ENCODE results near the gene CA11.
A peak's percentile ranks its signal among the peaks of the same experiment; 100 is the strongest.

The CA11 gene

DNA sequence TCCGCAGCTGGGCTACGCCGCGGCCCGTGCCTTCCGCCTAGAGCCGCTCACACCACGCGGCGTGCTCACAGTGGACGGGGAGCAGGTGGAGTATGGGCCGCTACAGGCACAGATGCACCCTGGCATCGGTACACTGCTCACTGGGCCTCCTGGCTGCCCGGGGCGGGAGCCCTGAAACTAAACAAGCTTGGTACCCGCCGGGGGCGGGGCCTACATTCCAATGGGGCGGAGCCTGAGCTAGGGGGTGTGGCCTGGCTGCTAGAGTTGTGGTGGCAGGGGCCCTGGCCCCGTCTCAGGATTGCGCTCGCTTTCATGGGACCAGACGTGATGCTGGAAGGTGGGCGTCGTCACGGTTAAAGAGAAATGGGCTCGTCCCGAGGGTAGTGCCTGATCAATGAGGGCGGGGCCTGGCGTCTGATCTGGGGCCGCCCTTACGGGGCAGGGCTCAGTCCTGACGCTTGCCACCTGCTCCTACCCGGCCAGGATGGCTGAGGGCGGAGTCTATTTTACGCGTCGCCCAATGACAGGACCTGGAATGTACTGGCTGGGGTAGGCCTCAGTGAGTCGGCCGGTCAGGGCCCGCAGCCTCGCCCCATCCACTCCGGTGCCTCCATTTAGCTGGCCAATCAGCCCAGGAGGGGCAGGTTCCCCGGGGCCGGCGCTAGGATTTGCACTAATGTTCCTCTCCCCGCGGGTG lies 16.2 kb downstream of the CA11 start:
- no peak for TF ChIP-seq GATA3 (IDR thresholded peaks at IDR 0.05; ENCODE audit: low read depth, low read length)
- TF ChIP-seq GATA2 (IDR thresholded peaks at IDR 0.05; ENCODE audit: low read depth, low read length) = no peak

DNA sequence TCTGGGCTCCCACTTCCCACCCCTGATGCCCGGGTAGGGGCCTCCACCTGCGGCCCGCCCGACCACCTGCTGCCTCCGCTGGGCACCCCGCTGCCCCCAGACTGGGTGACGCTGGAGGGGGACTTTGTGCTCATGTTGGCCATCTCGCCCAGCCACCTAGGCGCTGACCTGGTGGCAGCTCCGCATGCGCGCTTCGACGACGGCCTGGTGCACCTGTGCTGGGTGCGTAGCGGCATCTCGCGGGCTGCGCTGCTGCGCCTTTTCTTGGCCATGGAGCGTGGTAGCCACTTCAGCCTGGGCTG lies 16.7 kb downstream of the CA11 start:
- TF ChIP-seq GATA3 (IDR thresholded peaks at IDR 0.05; ENCODE audit: low read depth, low read length) (no peak), GATA2 (IDR thresholded peaks at IDR 0.05; ENCODE audit: low read depth, low read length) (no peak)

DNA sequence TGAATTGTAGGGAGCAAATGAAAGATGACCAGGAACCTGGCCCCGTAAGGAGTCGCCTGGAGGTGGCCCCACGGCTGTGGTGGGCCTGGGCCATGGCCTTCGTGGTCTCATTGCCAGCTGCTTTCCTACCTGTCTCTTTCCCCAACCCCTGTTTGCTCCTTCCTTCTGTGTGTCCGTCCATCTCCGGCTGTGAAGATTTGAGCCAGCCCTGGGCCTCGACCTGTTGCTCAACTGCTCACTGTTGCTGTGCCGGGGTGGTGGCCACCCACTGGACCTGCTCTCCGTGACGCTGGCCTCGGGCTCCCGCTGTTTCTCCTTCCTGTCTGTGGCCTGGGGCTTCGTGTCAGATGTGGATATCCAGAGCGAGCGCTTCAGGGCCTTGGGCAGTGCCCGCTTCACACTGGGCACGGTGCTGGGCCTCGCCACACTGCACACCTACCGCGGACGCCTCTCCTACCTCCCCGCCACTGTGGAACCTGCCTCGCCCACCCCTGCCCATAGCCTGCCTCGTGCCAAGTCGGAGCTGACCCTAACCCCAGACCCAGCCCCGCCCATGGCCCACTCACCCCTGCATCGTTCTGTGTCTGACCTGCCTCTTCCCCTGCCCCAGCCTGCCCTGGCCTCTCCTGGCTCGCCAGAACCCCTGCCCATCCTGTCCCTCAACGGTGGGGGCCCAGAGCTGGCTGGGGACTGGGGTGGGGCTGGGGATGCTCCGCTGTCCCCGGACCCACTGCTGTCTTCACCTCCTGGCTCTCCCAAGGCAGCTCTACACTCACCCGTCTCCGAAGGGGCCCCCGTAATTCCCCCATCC lies 17.3 kb downstream of the CA11 start:
- TF ChIP-seq GATA3 (IDR thresholded peaks at IDR 0.05; ENCODE audit: low read depth, low read length) (no peak), GATA2 (IDR thresholded peaks at IDR 0.05; ENCODE audit: low read depth, low read length) (no peak)

DNA sequence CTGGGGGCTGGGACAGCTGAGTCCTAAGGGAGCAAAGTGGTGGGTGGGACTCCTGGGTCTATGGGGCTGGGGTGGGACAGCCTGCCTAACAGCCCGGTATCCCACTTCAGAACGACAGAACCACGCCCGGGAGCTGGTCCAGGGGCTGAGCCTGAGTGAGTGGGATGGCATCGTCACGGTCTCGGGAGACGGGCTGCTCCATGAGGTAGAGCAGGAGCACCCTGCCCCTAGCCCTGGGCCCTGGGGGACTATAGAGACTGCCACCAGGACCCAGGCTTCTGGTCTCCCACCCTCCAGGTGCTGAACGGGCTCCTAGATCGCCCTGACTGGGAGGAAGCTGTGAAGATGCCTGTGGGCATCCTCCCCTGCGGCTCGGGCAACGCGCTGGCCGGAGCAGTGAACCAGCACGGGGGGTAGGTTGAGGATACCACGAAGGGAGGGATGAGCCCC lies 18.1 kb downstream of the CA11 start:
- TF ChIP-seq GATA3 (IDR thresholded peaks at IDR 0.05; ENCODE audit: low read depth, low read length) (no peak), GATA2 (IDR thresholded peaks at IDR 0.05; ENCODE audit: low read depth, low read length) (no peak)

DNA sequence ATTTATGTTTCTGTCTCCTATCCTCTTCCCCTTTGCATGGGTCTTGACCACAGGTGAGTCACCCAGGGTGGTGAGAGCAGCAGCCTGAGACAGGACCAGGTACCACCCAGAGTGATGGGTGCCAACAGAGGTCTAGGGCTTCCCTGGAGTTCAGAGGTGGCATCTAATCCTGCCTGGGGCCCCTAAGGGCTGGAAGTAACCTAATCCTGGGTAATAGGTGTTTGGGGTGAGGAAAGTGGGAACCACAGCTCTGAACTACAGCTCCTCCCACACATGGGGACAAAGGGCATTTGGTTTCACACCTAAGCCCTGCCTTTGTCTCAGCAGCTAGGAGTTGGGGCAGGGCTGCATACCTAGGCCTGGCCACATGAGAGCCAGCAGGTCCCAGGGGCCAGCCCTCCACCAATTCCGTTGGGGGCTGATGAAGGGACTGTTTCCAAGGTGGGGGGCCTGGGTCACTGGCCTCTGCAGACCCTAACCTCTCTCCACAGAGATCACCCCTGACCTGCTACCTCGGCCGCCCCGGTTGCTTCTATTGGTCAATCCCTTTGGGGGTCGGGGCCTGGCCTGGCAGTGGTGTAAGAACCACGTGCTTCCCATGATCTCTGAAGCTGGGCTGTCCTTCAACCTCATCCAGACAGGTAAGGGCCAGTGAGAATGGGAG lies 18.7 kb downstream of the CA11 start:
- no peak for TF ChIP-seq GATA3 (IDR thresholded peaks at IDR 0.05; ENCODE audit: low read depth, low read length)
- TF ChIP-seq GATA2 (IDR thresholded peaks at IDR 0.05; ENCODE audit: low read depth, low read length) = no peak

DNA sequence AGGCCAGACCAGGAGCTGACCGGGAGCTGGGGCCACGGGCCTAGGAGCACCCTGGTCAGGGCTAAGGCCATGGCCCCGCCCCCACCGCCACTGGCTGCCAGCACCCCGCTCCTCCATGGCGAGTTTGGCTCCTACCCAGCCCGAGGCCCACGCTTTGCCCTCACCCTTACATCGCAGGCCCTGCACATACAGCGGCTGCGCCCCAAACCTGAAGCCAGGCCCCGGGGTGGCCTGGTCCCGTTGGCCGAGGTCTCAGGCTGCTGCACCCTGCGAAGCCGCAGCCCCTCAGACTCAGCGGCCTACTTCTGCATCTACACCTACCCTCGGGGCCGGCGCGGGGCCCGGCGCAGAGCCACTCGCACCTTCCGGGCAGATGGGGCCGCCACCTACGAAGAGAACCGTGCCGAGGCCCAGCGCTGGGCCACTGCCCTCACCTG lies 20.1 kb downstream of the CA11 start:
- TF ChIP-seq GATA2 (IDR thresholded peaks at IDR 0.05; ENCODE audit: low read depth, low read length) (no peak), GATA3 (IDR thresholded peaks at IDR 0.05; ENCODE audit: low read depth, low read length) (no peak)

DNA sequence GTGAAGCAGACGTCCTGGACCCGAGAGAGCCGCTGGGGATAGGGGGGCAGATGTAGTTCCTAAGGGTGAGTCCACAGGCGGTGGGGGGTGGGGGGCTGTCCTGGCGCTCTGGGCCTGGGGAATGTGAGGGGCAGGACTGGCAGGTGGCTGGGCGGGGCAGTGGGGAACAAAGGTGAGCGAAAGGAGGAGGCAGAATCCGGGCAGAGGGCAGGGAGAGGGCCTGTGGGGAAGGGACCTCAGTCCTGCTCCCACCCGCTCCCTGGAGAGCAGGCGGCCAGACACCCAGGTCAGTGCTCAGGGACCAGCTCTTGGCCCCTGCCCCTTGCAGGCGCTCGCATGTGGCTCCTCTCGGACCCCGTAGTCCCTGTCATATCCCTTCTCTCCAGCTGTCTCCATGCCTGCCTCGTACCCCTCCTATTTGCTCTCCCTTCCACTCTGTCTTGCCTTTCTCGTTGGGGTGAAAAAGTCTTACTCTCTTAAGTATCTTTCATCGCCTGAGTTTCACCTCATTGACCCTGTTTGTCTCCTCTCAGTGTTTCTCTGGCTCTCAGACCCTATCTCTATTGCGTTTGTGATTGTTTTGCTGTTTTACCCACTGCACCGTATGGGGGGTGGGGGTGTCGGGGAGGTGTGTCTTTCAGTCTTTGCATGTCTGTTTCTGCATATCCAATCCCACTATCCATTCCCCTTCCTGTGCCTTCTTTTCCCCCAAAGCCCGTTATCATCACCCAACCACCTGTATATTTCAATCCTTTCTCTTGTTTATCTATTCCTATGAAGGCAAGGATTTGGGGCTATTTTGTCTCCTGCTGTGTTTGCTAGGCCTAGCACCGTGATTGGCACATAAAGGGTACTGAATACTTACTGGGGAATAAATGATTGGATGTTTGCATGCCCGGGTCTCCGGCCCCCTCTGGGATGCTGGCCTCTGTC lies 20.9 kb downstream of the CA11 start:
- TF ChIP-seq GATA3 (IDR thresholded peaks at IDR 0.05; ENCODE audit: low read depth, low read length) (no peak), GATA2 (IDR thresholded peaks at IDR 0.05; ENCODE audit: low read depth, low read length) (no peak)

DNA sequence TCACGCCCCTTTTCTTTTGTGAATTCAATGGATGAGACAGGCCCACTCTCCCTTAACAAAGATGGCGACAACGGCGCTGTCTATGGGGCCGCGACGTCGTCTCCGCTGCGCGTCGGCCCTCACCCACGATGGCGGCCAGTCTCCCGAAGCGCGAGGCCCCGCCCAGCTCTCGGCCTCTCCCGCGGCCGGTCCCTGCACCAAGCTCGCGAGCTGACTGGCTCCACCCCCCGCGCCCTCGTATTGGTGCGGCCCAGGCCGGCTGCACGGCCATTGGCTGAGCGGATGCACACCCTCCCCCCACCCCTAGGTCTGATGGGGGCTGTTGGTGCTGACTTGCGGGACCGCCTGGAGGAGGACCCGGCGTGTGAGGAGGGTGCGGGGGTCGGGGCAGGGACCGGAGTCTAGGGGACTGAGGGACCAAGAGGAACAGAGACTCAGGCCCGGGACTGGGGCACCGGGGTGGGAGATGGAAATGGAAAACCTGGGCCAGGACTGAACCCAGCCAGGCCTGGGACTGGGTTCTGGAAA lies 21.9 kb downstream of the CA11 start:
- TF ChIP-seq GATA3 (IDR thresholded peaks at IDR 0.05; ENCODE audit: low read depth, low read length) (no peak), GATA2 (IDR thresholded peaks at IDR 0.05; ENCODE audit: low read depth, low read length) (no peak)

DNA sequence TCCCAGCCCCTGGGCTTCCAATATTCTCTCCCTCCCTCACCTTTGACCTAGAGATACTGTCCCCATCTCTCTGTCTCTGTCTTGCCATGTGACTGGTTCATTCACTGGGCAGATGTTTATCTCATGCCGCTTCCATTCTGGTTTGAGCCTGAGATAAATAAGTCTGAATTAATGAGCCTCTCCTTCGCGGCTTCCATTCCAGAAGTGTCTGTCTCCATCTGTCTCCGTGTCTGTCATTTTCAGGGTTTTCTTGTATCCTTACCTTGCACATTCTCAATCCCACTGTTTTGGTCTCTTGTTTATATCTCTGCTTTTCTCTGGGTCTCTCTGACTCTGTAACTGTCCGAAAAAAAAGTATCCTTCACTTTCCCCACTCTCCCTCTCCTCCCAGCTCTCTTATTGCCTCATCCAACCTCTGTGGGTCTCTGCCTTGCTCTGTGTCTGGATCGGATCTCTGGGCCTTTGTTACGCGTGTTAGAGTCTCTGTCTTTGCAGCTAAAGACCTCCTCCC lies 22.4 kb downstream of the CA11 start:
- TF ChIP-seq GATA2 (IDR thresholded peaks at IDR 0.05; ENCODE audit: low read depth, low read length) (peak; percentile 96), GATA3 (IDR thresholded peaks at IDR 0.05; ENCODE audit: low read depth, low read length) (no peak)

DNA sequence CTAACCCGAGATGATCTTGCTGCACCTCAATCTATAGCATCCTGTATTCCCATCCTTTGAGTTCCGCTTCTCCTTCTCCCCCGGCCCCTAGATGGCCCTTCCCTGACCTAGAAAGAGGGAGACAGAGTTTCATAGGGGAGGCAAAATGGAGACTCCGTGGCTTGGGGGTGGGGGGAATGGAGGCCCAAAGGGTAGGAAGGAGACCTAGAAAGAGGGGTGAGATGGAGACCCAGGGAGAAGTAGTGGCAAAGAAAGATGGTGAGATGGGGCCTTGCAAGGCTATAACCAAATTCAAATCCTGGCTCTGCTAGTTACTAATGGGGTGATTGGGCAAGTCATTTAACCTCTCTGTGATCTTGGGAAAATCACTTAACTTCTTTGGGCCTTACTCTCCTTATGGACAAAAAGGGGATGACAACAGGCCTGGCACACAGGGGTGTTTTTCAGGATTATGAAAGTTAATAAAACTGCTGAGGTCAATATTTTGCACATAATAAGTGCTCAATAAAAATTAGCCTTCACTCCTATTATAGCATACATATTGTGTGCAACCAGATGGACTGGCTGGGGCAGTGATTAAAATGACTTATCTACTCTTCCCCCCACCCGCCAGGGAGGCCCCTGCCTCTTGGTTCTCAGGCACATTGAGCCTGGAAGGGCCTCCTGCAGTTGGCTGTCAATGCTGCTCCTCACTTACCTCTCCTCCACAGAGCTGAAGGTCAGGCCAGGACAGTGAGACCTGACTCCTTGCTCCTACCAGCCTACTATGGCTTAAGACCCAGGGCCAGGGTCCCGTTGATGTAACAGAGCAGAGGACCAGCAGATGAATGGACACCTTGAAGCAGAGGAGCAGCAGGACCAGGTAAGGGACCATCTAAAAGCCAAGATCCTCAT lies 26.0 kb downstream of the CA11 start:
- TF ChIP-seq GATA3 (IDR thresholded peaks at IDR 0.05; ENCODE audit: low read depth, low read length) = no peak; the same call in 1 of the 2 replicates
- TF ChIP-seq GATA2 (IDR thresholded peaks at IDR 0.05; ENCODE audit: low read depth, low read length) = no peak

DNA sequence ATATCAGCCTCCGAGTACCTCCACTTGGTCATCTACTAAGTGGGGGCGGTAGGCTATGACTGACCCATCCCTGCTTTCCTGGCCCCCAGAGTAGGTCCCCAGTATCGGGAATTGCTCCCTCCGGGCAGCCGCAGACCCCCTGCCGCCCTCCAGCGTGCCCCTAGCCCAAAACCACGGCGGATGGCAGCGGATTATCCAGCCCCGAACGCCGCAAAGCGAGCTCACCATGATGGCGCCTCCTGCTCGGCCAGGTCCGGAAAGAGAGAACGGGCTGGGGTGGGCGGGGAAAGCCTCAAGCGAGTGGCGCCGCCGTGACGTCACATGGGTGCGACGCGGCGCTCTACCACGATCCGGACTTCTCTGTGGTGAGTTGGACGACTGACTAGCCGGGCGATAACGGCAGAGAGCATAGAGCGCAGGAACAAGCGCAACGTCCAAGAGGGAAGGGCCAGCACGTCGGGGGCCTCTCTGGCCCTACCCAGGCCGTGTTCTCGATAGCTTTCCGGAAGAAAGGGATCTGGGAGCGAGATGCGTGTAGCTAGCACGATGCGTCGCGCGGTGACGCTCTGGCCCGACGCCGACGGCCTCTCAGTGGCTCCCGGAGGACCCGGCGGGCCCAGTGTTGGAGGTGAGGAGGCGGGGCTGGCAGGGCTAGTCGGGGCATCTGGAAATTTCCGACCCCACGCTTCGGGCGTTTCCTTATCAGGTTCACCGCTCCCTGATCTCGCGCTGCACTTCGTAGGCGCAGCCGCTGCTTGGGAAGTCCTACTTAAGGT lies 26.9 kb downstream of the CA11 start, which contains the start of the genes RPL18 and SPHK2:
Gene RPL18 (minus strand): TSS at position 263 of the 776 bp plus-strand sequence. CDS start 35 bp downstream, at position 228.
Gene SPHK2 (plus strand): TSS at position 591 of the 776 bp plus-strand sequence. CDS start 1,009 bp downstream, outside the sequence.
- TF ChIP-seq GATA3 (IDR thresholded peaks at IDR 0.05; ENCODE audit: low read depth, low read length) (no peak; the same call in 1 of the 2 replicates), GATA2 (IDR thresholded peaks at IDR 0.05; ENCODE audit: low read depth, low read length) (peak; percentile 97)

Data from SH-SY5Y (cell line).